CD14-positive monocyte (primary cell): ENCODE results near the gene KLK7. TPM values are rescaled to one million over a fixed set of nuclear protein-coding genes. Genes with fewer than 3 reads are reported as not detected.

Experiments used
- DNase-seq, 3 donors: peaks; one replicate each; pipeline ENCODE4 v3.0.0-alpha.2; 2011 to 2022
- H2AFZ ChIP-seq: 2 replicates; pipeline ENCODE4 v1.6.0; 2012; ENCODE audit warnings: mild to moderate bottlenecking, low read depth, low read length, inconsistent platforms; ENCODE audit not compliant: insufficient read depth, poor library complexity, severe bottlenecking
- H3K27ac ChIP-seq, 2 donors: 1 replicate in 1 of 2; 2 replicates in 1 of 2; pipeline ENCODE4 v1.5.1; 2012 to 2013; ENCODE audit warnings: low read length in 2 of 2, control low read depth in 1 of 2, inconsistent platforms in 1 of 2, low read depth in 1 of 2, mild to moderate bottlenecking in 1 of 2
- H3K27me3 ChIP-seq, 2 donors: one replicate each; pipeline versions ENCODE4 v1.6.0 to v1.6.1; 2011 to 2013; ENCODE audit warnings: low read length in 2 of 2; ENCODE audit not compliant: control insufficient read depth in 2 of 2, insufficient read depth in 2 of 2
- H3K36me3 ChIP-seq, 2 donors: replicated peaks in 1 of 2; 1 replicate in 1 of 2; 2 replicates in 1 of 2; pipeline versions ENCODE4 v1.5.1 to v1.6.1; 2012 to 2013; ENCODE audit warnings: low read length in 2 of 2, control low read depth in 1 of 2, inconsistent platforms in 1 of 2, mild to moderate bottlenecking in 1 of 2; ENCODE audit not compliant: insufficient read depth in 2 of 2, control insufficient read depth in 1 of 2
- H3K4me1 ChIP-seq, 2 donors: 1 replicate in 1 of 2; 2 replicates in 1 of 2; pipeline versions ENCODE4 v1.5.1 to v1.6.1; 2012 to 2013; ENCODE audit warnings: low read length in 2 of 2, control low read depth in 1 of 2, inconsistent platforms in 1 of 2, mild to moderate bottlenecking in 1 of 2, moderate library complexity in 1 of 2; ENCODE audit not compliant: insufficient read depth in 2 of 2, control insufficient read depth in 1 of 2
- H3K4me2 ChIP-seq: replicated peaks from 2 replicates; pipeline ENCODE3; 2012; ENCODE audit warnings: low read length, moderate library complexity, mild to moderate bottlenecking; ENCODE audit not compliant: poor library complexity, severe bottlenecking; ENCODE audit errors: extremely low read depth
- H3K4me3 ChIP-seq, 3 experiments: fragments of 200-600 bp in 1 of 3; sonication (generic) in 1 of 3; replicated peaks in 1 of 3; 1 replicate in 2 of 3; 2 replicates in 1 of 3; pipeline ENCODE4 v1.5.1; 2011 to 2013; ENCODE audit warnings: low read length in 3 of 3, mild to moderate bottlenecking in 3 of 3, control low read depth in 2 of 3, low read depth in 2 of 3, inconsistent platforms in 1 of 3, moderate library complexity in 1 of 3
- H3K79me2 ChIP-seq: 2 replicates; pipeline ENCODE4 v1.6.0; 2012; ENCODE audit warnings: mild to moderate bottlenecking, control low read depth, inconsistent platforms, low read length, moderate library complexity; ENCODE audit not compliant: insufficient read depth
- H3K9ac ChIP-seq: 2 replicates; pipeline ENCODE4 v1.6.0; 2017; ENCODE audit warnings: low read length, mild to moderate bottlenecking; ENCODE audit not compliant: insufficient read depth, poor library complexity, severe bottlenecking
- H3K9me3 ChIP-seq, 2 donors: replicated peaks in 1 of 2; 1 replicate in 1 of 2; 2 replicates in 1 of 2; pipeline versions ENCODE4 v1.5.1 to v1.6.1; 2012 to 2013; ENCODE audit warnings: low read length in 2 of 2, control low read depth in 1 of 2; ENCODE audit not compliant: control insufficient read depth in 1 of 2, insufficient read depth in 1 of 2
- H4K20me1 ChIP-seq: 2 replicates; pipeline ENCODE4 v1.6.0; 2012; ENCODE audit warnings: mild to moderate bottlenecking, low read length, control low read depth, moderate library complexity; ENCODE audit not compliant: insufficient read depth
- H3K27ac Mint-ChIP-seq, 7 donors: one replicate each; pipeline ENCODE4 v1.8.0; 2020; ENCODE audit warnings: mild to moderate bottlenecking in 7 of 7, mixed read lengths in 7 of 7, moderate library complexity in 6 of 7, inconsistent platforms in 2 of 7
- H3K27me3 Mint-ChIP-seq, 3 donors: one replicate each; pipeline ENCODE4 v1.8.0; 2021 to 2022; ENCODE audit warnings: low read depth in 3 of 3, mild to moderate bottlenecking in 3 of 3, mixed read lengths in 3 of 3, moderate library complexity in 3 of 3, inconsistent platforms in 1 of 3
- H3K36me3 Mint-ChIP-seq, 2 donors: one replicate each; pipeline ENCODE4 v1.8.0; 2020; ENCODE audit warnings: mixed read lengths in 2 of 2, inconsistent platforms in 1 of 2, mild to moderate bottlenecking in 1 of 2
- H3K4me1 Mint-ChIP-seq: one replicate; pipeline ENCODE4 v1.8.0; 2020; ENCODE audit warnings: mild to moderate bottlenecking, mixed read lengths
- H3K4me3 Mint-ChIP-seq, 2 donors: one replicate each; pipeline ENCODE4 v1.8.0; 2020; ENCODE audit warnings: mild to moderate bottlenecking in 2 of 2, mixed read lengths in 2 of 2, moderate library complexity in 1 of 2
- H3K9me3 Mint-ChIP-seq, 7 donors: one replicate each; pipeline ENCODE4 v1.8.0; 2020 to 2022; ENCODE audit warnings: mixed read lengths in 7 of 7, mild to moderate bottlenecking in 6 of 7, moderate library complexity in 6 of 7, inconsistent platforms in 2 of 7
- WGBS: methylation state at CpG from one replicate; pipeline ENCODE4 v1.1.5; 2013; ENCODE audit warnings: missing lambda C conversion rate; ENCODE audit not compliant: insufficient coverage; 5-methylcytosine and 5-hydroxymethylcytosine counted together
- intact Hi-C, 2 donors: fragments of 100-400 bp; cut with micrococcal nuclease; formaldehyde crosslinking; loops; one replicate each; pipeline versions ENCODE4 v1.15.0 to v1.15.1; 2023
- polyA plus RNA-seq, 3 donors: library from polyadenylated mRNA; depleted of rRNA in 1 of 3; unstranded in 2 of 3; stranded (reverse) in 1 of 3; fragments of 300-500 nt in 2 of 3; fragments of >200 nt in 1 of 3; fragmentation: Illumina TruSeq in 2 of 3; gene quantifications; 1 replicate in 2 of 3; 2 replicates in 1 of 3; pipeline ENCODE4 v1.2.3, GENCODE V29; 2012 to 2021
- TF ChIP-seq, protein P1 (sequence below): fragments of 200-600 bp; IDR thresholded peaks from one replicate; pipeline ENCODE4 v1.8.0; 2022; ENCODE audit warnings: antibody characterized with exemption, mild to moderate bottlenecking

The KLK7 gene
- polyA plus RNA-seq, 3 donors, result not detected

DNA sequence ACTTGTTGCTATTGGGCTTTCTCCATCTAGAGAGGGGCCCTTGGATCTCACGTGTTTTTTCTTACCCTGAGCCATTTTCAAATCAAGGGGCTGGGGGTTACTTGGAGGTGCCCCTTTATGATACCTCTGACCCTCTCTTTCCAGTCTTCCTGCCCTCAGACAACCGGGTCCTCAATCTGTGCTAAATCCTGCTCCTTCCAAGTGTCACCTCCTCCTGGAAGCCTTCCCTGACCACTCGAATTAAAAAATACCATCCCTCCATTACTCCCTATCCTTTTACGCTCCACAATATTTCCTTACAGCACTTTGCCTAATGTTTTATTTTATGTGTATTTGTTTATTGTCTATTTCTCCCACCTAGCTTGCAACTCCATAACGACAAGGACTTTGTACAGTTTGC is 14.3 kb upstream of the KLK7 start:
- Histone ChIP-seq H3K27me3 (peaks cover 0 to 5% of the 10 kb centered on the region in 2 donors), H3K4me1 (no peaks in the 10 kb centered on the region), H3K27ac (no peak overlapping the region), H3K36me3 (no peaks in the 10 kb centered on the region), H4K20me1 (no peaks in the 10 kb centered on the region), H3K9me3 (peaks cover 5 to 9% of the 10 kb centered on the region in 2 donors), H2AFZ (no peak overlapping the region), H3K9ac (no peak overlapping the region), H3K79me2 (no peaks in the 10 kb centered on the region), H3K4me3 (no peak overlapping the region), H3K4me2 (no peak overlapping the region)
- DNase-seq, result no peak
- Mint-ChIP-seq H3K9me3 (peaks cover 4 to 19% (median 13%) of the 10 kb centered on the region in 7 donors), H3K27me3 (peaks cover 10 to 40% (median 31%) of the 10 kb centered on the region in 3 donors), H3K4me1 (peaks cover 4% of the 10 kb centered on the region), H3K36me3 (no peaks in the 10 kb centered on the region), H3K4me3 (no peak overlapping the region), H3K27ac (no peak overlapping the region)
- TF ChIP-seq, protein P1, sequence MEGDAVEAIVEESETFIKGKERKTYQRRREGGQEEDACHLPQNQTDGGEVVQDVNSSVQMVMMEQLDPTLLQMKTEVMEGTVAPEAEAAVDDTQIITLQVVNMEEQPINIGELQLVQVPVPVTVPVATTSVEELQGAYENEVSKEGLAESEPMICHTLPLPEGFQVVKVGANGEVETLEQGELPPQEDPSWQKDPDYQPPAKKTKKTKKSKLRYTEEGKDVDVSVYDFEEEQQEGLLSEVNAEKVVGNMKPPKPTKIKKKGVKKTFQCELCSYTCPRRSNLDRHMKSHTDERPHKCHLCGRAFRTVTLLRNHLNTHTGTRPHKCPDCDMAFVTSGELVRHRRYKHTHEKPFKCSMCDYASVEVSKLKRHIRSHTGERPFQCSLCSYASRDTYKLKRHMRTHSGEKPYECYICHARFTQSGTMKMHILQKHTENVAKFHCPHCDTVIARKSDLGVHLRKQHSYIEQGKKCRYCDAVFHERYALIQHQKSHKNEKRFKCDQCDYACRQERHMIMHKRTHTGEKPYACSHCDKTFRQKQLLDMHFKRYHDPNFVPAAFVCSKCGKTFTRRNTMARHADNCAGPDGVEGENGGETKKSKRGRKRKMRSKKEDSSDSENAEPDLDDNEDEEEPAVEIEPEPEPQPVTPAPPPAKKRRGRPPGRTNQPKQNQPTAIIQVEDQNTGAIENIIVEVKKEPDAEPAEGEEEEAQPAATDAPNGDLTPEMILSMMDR, result no peak
- intact Hi-C loops, result no loop called here
- WGBS, result 50% methylated on average over 2 of the region's 5 CpGs

DNA sequence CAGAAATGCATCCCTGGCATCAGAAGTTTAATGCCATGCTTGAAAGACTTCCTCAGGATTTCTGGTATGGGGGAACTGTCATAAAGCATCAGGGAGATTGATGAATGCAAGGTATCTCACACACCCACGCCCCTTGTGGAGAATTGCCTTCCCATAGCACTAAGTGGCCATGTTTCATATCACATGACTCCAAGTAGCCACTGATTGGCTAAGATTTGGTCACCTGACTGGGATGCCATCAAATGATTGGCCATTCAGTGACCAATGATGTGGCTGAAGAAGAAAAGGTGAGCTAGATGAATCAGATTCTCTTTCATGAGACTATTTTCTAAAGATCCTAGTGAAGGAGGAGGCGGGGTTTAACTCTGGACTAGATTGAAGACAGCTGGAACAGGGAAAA is 10.4 kb upstream of the KLK7 start:
- intact Hi-C loops, result no loop called here
- Histone ChIP-seq H3K4me3 (no peak overlapping the region), H3K36me3 (no peaks in the 10 kb centered on the region)

More for the DNA sequence above, 10.4 kb upstream of the KLK7 start:
- TF ChIP-seq, protein P1, result no peak
- Histone ChIP-seq H3K9ac (no peak overlapping the region), H3K27ac (no peak overlapping the region), H3K4me1 (no peaks in the 10 kb centered on the region), H3K4me2 (no peak overlapping the region), H3K27me3 (peaks cover 0 to 2% of the 10 kb centered on the region in 2 donors), H4K20me1 (no peaks in the 10 kb centered on the region), H3K9me3 (peaks cover 0 to 4% of the 10 kb centered on the region in 2 donors), H3K79me2 (no peaks in the 10 kb centered on the region), H2AFZ (no peak overlapping the region)
- Mint-ChIP-seq H3K27me3 (peaks cover 5 to 17% (median 9%) of the 10 kb centered on the region in 3 donors), H3K27ac (no peak overlapping the region), H3K36me3 (no peaks in the 10 kb centered on the region), H3K4me3 (no peak overlapping the region), H3K4me1 (no peaks in the 10 kb centered on the region), H3K9me3 (peaks cover 0 to 13% (median 6%) of the 10 kb centered on the region in 7 donors)
- no peak for DNase-seq
- WGBS, result no CpG with 5 or more reads among the region's 2 CpGs
